D721Med (cell line): ENCODE data around the gene FADS2.

Experiments used
- DNase-seq: peaks from one replicate; pipeline ENCODE4 v3.0.0; 2011; ENCODE audit warnings: low spot score; ENCODE audit not compliant: insufficient read length
- FAIRE-seq: peaks from 2 replicates; lab custom pipeline; 2011; peaks lifted over from hg19 to GRCh38; lab: Jason Lieb, UNC
- TF ChIP-seq, protein P1 (sequence below): IDR thresholded peaks from 2 replicates; pipeline ENCODE4 v1.5.1; 2012; ENCODE audit warnings: mild to moderate bottlenecking, control low read depth; ENCODE audit not compliant: insufficient read depth; ENCODE audit errors: missing control alignments

FADS2 gene

DNA sequence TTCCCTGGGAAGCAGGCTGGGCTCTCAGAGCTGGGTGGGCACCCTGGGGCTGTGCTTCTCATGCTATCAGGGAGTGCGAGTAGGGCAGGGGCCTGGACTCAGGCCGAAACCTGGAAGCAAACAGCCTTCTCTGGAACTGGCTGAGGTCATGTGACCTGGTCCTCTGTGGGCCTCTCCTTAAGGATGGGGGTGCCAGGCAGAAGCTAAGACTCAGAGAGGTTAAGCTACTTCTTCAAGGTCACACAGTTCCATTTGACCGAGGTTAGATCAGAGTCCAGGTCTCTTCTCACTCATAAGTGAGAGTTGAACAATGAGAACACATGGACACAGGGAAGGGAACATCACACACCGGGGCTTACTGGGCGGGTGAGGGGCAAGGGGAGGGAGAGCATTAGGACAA lies 55.8 kb downstream of the FADS2 start:
- FAIRE-seq = no peak
- TF ChIP-seq, protein P1, sequence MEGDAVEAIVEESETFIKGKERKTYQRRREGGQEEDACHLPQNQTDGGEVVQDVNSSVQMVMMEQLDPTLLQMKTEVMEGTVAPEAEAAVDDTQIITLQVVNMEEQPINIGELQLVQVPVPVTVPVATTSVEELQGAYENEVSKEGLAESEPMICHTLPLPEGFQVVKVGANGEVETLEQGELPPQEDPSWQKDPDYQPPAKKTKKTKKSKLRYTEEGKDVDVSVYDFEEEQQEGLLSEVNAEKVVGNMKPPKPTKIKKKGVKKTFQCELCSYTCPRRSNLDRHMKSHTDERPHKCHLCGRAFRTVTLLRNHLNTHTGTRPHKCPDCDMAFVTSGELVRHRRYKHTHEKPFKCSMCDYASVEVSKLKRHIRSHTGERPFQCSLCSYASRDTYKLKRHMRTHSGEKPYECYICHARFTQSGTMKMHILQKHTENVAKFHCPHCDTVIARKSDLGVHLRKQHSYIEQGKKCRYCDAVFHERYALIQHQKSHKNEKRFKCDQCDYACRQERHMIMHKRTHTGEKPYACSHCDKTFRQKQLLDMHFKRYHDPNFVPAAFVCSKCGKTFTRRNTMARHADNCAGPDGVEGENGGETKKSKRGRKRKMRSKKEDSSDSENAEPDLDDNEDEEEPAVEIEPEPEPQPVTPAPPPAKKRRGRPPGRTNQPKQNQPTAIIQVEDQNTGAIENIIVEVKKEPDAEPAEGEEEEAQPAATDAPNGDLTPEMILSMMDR = no peak

DNA sequence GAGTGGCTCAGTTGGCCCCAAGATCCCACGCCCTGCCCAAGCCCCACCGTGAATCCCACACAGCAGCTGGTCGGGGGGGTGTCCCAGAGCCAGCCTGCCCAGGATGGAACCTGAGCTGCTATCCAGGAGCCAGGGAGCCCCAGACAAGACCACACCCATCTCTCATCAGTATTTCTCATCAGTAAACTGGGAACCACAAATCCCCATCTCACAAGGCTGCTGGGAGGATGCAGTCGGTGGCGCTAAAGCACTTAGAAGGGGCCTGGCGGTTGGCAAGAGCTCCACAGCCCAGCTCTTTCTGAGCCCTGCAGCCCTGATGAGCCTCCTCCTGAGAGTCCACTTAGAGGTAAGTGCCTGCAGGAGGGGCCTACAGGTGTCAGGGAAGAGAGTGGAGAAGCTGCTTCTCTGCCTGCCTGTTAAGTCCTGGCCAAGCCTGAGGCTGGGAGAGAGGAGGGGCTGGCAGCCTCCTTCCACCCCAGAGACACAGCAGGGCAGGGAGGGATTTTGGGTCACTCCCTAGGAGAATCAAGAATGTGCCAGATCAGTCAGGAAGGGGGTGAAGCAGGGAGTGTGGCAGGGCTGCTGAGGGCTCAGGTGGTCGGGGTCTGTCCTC lies 57.2 kb downstream of the FADS2 start:
- FAIRE-seq = no peak
- no peak for DNase-seq
- TF ChIP-seq, protein P1 = no peak

More for the DNA sequence above, 55.8 kb downstream of the FADS2 start:
- DNase-seq = no peak

DNA sequence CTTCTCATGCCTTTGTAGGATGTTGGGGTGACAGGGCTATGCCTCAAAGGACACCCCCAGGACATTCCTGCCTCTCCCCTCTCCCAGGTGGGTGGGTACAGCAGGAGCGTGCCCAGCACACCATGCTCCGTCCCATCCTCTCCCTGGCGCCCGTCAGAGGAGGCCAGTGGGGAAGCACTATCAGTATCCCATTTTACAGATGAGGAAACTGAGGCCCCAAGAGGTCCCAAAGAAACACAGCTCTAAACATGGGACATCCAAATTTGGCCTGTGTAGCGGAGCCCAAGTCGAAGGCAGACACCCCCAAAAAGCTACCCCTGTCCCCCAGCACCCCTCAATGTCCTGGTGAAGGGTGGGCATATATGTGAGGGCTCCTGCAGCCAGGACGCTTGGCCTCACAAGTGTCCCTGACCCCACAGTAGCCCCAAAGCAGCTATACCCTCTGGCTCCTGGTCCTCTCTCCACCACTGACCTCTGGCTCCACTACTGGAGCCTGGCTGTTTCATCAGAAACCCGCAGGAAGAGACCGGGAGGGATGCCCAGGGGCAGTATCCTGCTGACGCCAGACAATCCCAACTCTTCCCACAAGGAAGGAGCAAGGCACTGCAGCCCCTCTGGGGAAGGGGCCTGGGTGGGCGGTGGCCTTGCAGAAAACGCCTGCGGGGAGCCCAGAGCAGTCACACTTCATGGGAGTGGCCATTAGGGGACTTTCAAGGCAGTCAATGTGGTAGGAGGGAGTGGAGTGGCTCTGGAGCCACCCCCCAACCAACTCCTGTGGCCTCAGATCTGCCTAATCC lies 57.9 kb downstream of the FADS2 start:
- DNase-seq (no peak), FAIRE-seq (no peak)
- TF ChIP-seq, protein P1 = no peak

DNA sequence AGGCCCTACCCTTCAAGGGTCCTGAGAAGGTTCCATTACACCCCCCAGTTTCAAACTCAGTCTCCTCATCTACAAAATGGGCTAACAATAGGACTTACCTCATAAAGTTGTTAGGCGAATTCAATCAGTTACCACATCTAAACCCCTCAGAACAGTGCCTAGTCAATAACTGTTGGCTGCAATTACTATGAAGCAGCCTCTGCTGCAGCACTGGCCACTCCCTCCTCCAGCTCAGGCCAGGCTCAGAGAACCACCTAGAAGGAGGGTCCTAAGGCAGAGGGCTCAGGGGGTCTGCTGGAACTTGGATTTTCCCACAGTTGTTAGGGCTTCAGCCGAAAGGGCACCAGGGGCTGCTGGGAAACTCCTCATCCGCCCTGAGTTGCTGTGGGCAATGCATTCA lies 58.5 kb downstream of the FADS2 start:
- TF ChIP-seq, protein P1 = no peak
- FAIRE-seq (no peak), DNase-seq (no peak)

DNA sequence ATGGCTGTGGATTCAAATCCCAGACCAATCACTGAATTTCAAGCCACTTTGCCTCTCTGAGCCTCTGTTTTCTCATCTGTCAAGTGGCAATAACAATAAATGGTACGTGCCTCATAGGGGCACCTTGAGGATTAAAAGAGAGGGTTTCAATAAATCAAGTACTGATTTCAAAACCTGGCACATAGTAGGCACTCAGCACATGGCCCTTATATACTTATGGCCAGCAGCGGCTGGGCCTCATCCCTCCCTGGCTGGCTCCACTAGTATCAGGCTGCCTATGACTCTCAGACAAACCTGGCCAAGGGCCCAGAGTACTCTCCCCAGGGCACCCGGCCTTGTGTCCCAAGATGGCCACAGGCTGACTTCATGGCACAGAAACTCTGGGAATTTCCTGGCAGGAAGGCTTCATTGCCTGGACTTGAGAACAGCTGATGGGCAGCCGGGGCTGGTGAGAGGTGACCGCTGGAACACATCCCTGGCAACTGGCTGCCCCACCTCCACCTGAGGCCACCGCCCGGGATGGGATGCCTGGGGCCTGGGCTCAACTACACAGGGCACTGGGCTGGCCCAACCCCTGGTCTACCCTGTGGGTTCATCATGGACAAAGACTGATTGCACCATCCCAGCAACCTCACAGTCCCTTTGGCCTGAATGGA lies 59.9 kb downstream of the FADS2 start:
- TF ChIP-seq, protein P1 = no peak
- FAIRE-seq (no peak), DNase-seq (no peak)

DNA sequence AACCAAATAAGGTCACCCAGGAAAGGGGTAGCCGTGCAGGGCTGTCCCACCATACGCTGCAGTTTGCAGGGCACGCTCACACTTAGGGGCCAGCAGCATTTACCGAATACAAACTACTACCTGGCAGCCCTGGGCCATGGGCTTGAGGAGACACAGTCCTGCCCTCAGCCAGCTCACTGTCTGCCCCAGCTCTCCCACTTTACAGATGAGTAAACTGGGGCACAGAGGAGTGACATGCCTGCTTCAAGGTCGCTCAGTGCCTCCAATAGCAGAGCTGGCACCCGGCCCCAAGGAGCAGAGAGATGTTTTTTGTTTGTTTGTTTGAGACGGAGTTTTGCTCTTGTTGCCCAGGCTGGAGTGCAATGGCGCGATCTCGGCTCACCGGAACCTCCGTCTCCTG lies 60.5 kb downstream of the FADS2 start:
- TF ChIP-seq, protein P1 = no peak
- FAIRE-seq (no peak), DNase-seq (no peak)
